ENCODE results near the gene ARHGEF26. TPM values are rescaled to one million over a fixed set of nuclear protein-coding genes. Genes with fewer than 3 reads are reported as not detected.

Gene ARHGEF26
- total RNA-seq, 1 experiment from 2014 or later: 13.7 TPM

- no peak for DNase-seq
- Histone ChIP-seq H3K79me2 (ENCODE audit: insufficient read depth, low read length) (no peaks in the 10 kb centered on the region), H4K20me1 (ENCODE audit: control insufficient read depth, insufficient read depth, insufficient read length) (no peaks in the 10 kb centered on the region), H2BK120ac (ENCODE audit: low read depth, low read length, poor library complexity, severe bottlenecking) (no peak overlapping the region), H2AK5ac (ENCODE audit: insufficient read length, low read length) (no peak overlapping the region), H2BK20ac (ENCODE audit: low read depth, low read length, poor library complexity, severe bottlenecking) (no peak overlapping the region), H3K9ac (ENCODE audit: extremely low read depth, insufficient read length, low read length) (no peak overlapping the region), H4K91ac (ENCODE audit: insufficient read length, low read depth, low read length) (no peak overlapping the region), H3K18ac (ENCODE audit: insufficient read length, low read depth, low read length) (no peak overlapping the region), H3K23me2 (ENCODE audit: insufficient read length, low read depth, low read length, poor library complexity, severe bottlenecking) (no peaks in the 10 kb centered on the region), H2AFZ (ENCODE audit: low read length) (no peak overlapping the region), H3K27me3 (ENCODE audit: insufficient read depth, low read length) (no peaks in the 10 kb centered on the region), H4K5ac (ENCODE audit: insufficient read length, low read depth, low read length) (no peak overlapping the region), H3T11ph (ENCODE audit: low read length) (no peak overlapping the region), H2BK5ac (ENCODE audit: insufficient read length, low read length) (no peak overlapping the region), H3K79me1 (ENCODE audit: insufficient read depth, low read depth, low read length, poor library complexity, severe bottlenecking) (no peaks in the 10 kb centered on the region), H4K8ac (replicated peaks; ENCODE audit: insufficient read length, low read depth, low read length) (no peak overlapping the region), H3K4ac (ENCODE audit: low read depth, low read length) (no peak overlapping the region), H3K14ac (ENCODE audit: insufficient read depth, low read length) (no peak overlapping the region), H2BK15ac (ENCODE audit: low read depth, low read length) (no peak overlapping the region), H3K27ac (ENCODE audit: insufficient read length, low read depth, low read length) (no peak overlapping the region), H3K56ac (ENCODE audit: insufficient read length, low read depth, low read length) (no peak overlapping the region), H3K4me1 (ENCODE audit: insufficient read depth, low read length) (no peaks in the 10 kb centered on the region), H3K9me3 (ENCODE audit: control insufficient read depth, low read depth, low read length) (no peaks in the 10 kb centered on the region), H3K4me2 (ENCODE audit: insufficient read depth, insufficient read length, low read length) (no peak overlapping the region), H3K23ac (ENCODE audit: insufficient read length, low read depth, low read length) (no peak overlapping the region), H2BK12ac (ENCODE audit: insufficient read length, low read depth, low read length) (no peak overlapping the region)
- no CpG with 5 or more reads among the region's 3 CpGs for WGBS (ENCODE audit: extremely low coverage, insufficient read length, low lambda C conversion rate)
- Mint-ChIP-seq H3K36me3 (ENCODE audit: insufficient read depth in 1 of 3, low read depth in 3 of 3) (peaks cover 0 to 4% (median 3%) of the 10 kb centered on the region in 3 experiments; a peak in 2 of 7 replicates), H3K4me1 (peaks cover 2 to 5% of the 10 kb centered on the region in 2 experiments; a peak in 3 of 4 replicates), H3K27me3 (ENCODE audit: low read depth) (no peaks in the 10 kb centered on the region), H3K9me3 (no peaks in the 10 kb centered on the region), H3K27ac (peak overlapping the region in 1 of 3 experiments; percentile 27; a peak in 1 of 7 replicates), H3K4me3 (no peak overlapping the region)
- TF ChIP-seq CTCF (conservative IDR thresholded peaks at IDR 0.05): no peak
Observed at GRCh38 chr3:154188846-154189245, 67.7 kb downstream of the ARHGEF26 start.

Measured in H9 (cell line).